Endothelial cell of umbilical vein (primary cell): ENCODE results near the gene HECA. TPM values are rescaled to one million over a fixed set of nuclear protein-coding genes. Genes with fewer than 3 reads are reported as not detected.
A peak's percentile ranks its signal among the peaks of the same experiment; 100 is the strongest.

Source experiments
- BruUV-seq: library from RNA; stranded (reverse); fragments of 400-500 nt; replicated peaks from 2 replicates; lab custom pipeline; 2021; lab: Mats Ljungman, UMichigan
- CTCF ChIA-PET: fragments of 300-600, 350-600 bp; sonication (Branson Sonifier 250); formaldehyde crosslinking; loops from one replicate; lab custom pipeline; 2021; ENCODE audit warnings: antibody characterized with exemption, inconsistent platforms; lab: Charles Lee
- POLR2A ChIA-PET: fragments of 300-600, 350-600 bp; sonication (Branson Sonifier 250); formaldehyde crosslinking; loops from one replicate; lab custom pipeline; 2021; ENCODE audit warnings: antibody characterized with exemption, inconsistent platforms; lab: Charles Lee
- DNase-seq: peaks from one replicate; pipeline ENCODE4 v3.0.0-alpha.2; 2011; ENCODE audit warnings: low read depth, low spot score
- FAIRE-seq: peaks from 2 replicates; lab custom pipeline; 2011; peaks lifted over from hg19 to GRCh38; lab: Jason Lieb, UNC
- H2AFZ ChIP-seq: 2 replicates; pipeline ENCODE4 v1.6.0; 2012; ENCODE audit warnings: low read depth, low read length, control low read depth, inconsistent platforms
- H3K27ac ChIP-seq: 2 replicates; pipeline ENCODE4 v1.5.1; 2011; ENCODE audit warnings: low read depth, mild to moderate bottlenecking, control low read depth, low read length, moderate library complexity; ENCODE audit not compliant: insufficient read depth
- H3K27me3 ChIP-seq, 2 experiments: 2 replicates each; pipeline versions ENCODE4 v1.6.0 to v1.6.1; 2011; ENCODE audit warnings: low read length in 2 of 2, mixed read lengths in 1 of 2; ENCODE audit not compliant: control insufficient read depth in 2 of 2, insufficient read depth in 2 of 2
- H3K36me3 ChIP-seq, 2 experiments: 2 replicates in 1 of 2; 3 replicates in 1 of 2; pipeline ENCODE4 v1.5.1; 2011; ENCODE audit warnings: low read length in 2 of 2, mild to moderate bottlenecking in 1 of 2, moderate library complexity in 1 of 2; ENCODE audit not compliant: control insufficient read depth in 2 of 2, insufficient read depth in 2 of 2; ENCODE audit errors: extremely low read depth in 1 of 2
- H3K4me1 ChIP-seq: 3 replicates; pipeline ENCODE4 v1.5.1; 2011; ENCODE audit warnings: mild to moderate bottlenecking, low read length; ENCODE audit not compliant: control insufficient read depth, insufficient read depth; ENCODE audit errors: extremely low read depth
- H3K4me2 ChIP-seq: 2 replicates; pipeline ENCODE4 v1.6.1; 2011; ENCODE audit warnings: low read length, control low read depth, mixed read lengths; ENCODE audit not compliant: insufficient read depth
- H3K4me3 ChIP-seq, 3 experiments: fragments of 200-600 bp in 1 of 3; sonication (generic), shearing (Covaris generic) in 1 of 3; replicated peaks in 1 of 3; 2 replicates each; pipeline ENCODE4 v1.5.1; 2011 to 2016; ENCODE audit warnings: control low read depth in 3 of 3, low read length in 3 of 3, mild to moderate bottlenecking in 2 of 3, inconsistent platforms in 1 of 3, low read depth in 1 of 3, moderate library complexity in 1 of 3; ENCODE audit not compliant: insufficient read depth in 1 of 3
- H3K79me2 ChIP-seq: 2 replicates; pipeline ENCODE4 v1.6.0; 2012; ENCODE audit warnings: low read length, inconsistent platforms; ENCODE audit not compliant: control insufficient read depth, insufficient read depth
- H3K9ac ChIP-seq: replicated peaks from 2 replicates; pipeline ENCODE3; 2011; ENCODE audit warnings: low read length, control low read depth; ENCODE audit not compliant: insufficient read depth; ENCODE audit errors: extremely low read depth
- H3K9me1 ChIP-seq: replicated peaks from 3 replicates; pipeline ENCODE4 v1.6.0; 2011; ENCODE audit warnings: mild to moderate bottlenecking, low read length; ENCODE audit not compliant: control insufficient read depth, insufficient read depth; ENCODE audit errors: extremely low read depth
- H3K9me3 ChIP-seq: replicated peaks from 2 replicates; pipeline ENCODE4 v1.5.1; 2012; ENCODE audit warnings: low read length, inconsistent platforms; ENCODE audit not compliant: control insufficient read depth, insufficient read depth
- H4K20me1 ChIP-seq: replicated peaks from 2 replicates; pipeline ENCODE3; 2011; ENCODE audit warnings: mild to moderate bottlenecking, low read length; ENCODE audit not compliant: control insufficient read depth, insufficient read depth; ENCODE audit errors: extremely low read depth
- CTCF ChIP-seq, 2 donors: IDR thresholded peaks; 1 replicate in 1 of 2; 2 replicates in 1 of 2; pipeline ENCODE4 v1.5.1; 2011; ENCODE audit warnings: low read length in 2 of 2, mild to moderate bottlenecking in 2 of 2, moderate library complexity in 2 of 2, control low read depth in 1 of 2, inconsistent platforms in 1 of 2, low read depth in 1 of 2; ENCODE audit not compliant: insufficient read depth in 1 of 2; ENCODE audit errors: extremely low read depth in 1 of 2
- EZH2 ChIP-seq: IDR thresholded peaks from 2 replicates; pipeline ENCODE4 v1.6.1; 2012; ENCODE audit warnings: borderline replicate concordance, low read depth, mild to moderate bottlenecking, moderate library complexity, low read length, inconsistent platforms; ENCODE audit not compliant: severe bottlenecking
- FOS ChIP-seq: IDR thresholded peaks from 2 replicates; pipeline ENCODE4 v1.6.1; 2011; ENCODE audit warnings: mild to moderate bottlenecking, low read length, moderate library complexity, borderline replicate concordance; ENCODE audit not compliant: insufficient read depth
- GATA2 ChIP-seq: IDR thresholded peaks from 2 replicates; pipeline ENCODE4 v1.7.0; 2011; ENCODE audit warnings: low read depth, mild to moderate bottlenecking, moderate library complexity, mixed read lengths, low read length; ENCODE audit not compliant: insufficient read length, insufficient read depth
- JUN ChIP-seq: IDR thresholded peaks from 2 replicates; pipeline ENCODE4 v1.6.1; 2011; ENCODE audit warnings: borderline replicate concordance, low read depth; ENCODE audit not compliant: insufficient read length, insufficient read depth
- MAX ChIP-seq: IDR thresholded peaks from 2 replicates; pipeline ENCODE4 v1.6.1; 2011; ENCODE audit not compliant: insufficient read depth, insufficient read length
- MYC ChIP-seq: IDR thresholded peaks from one replicate; pipeline ENCODE4 v1.6.1; 2011; ENCODE audit warnings: mild to moderate bottlenecking, low read depth, low read length
- POLR2A ChIP-seq: IDR thresholded peaks from 2 replicates; pipeline ENCODE4 v1.6.1; 2012; ENCODE audit warnings: low read depth, mild to moderate bottlenecking, control low read depth, low read length
- POLR2AphosphoS5 ChIP-seq: IDR thresholded peaks from 2 replicates; pipeline ENCODE4 v1.6.1; 2012; ENCODE audit warnings: low read depth, mild to moderate bottlenecking, control low read depth, low read length, moderate library complexity; ENCODE audit not compliant: insufficient read depth
- dilution Hi-C: fragments of 300-500 bp; cut with MboI; formaldehyde crosslinking; loops from one replicate; pipeline ENCODE4 v1.15.0; 2019; ENCODE audit warnings: low sequenced_read_pairs; ENCODE audit not compliant: extremely low pct_ligation_motif_present
- intact Hi-C: fragments of 100-400 bp; cut with micrococcal nuclease; formaldehyde crosslinking; loops from one replicate; pipeline ENCODE4 v1.10.0; 2022
- polyA plus RNA-seq, 4 experiments: library from polyadenylated mRNA; depleted of rRNA in 3 of 4; stranded (reverse) in 3 of 4; unstranded in 1 of 4; fragments of >200 nt; gene quantifications; 2 replicates each; pipeline versions ENCODE4 v1.2.1 to v1.2.3, GENCODE V29; 2011 to 2012; ENCODE audit warnings: missing spikeins in 1 of 4
- total RNA-seq: library from RNA; stranded (reverse); gene quantifications from 2 replicates; pipeline ENCODE4 v1.2.3, GENCODE V29; 2021

The HECA gene
- total and polyA plus RNA-seq, 2 donors (not counting 3 experiments of a cell fraction or from before 2014, with no cell fraction given): 5.8 to 16.7 TPM

GRCh38 chr6:139147628-139148027, 12.7 kb downstream of the HECA start:
- Histone ChIP-seq H3K4me1 (peaks cover 6% of the 10 kb centered on the region), H3K27ac (no peak overlapping the region), H3K4me3 (no peak overlapping the region), H3K9ac (no peak overlapping the region), H3K36me3 (no peaks in the 10 kb centered on the region), H2AFZ (no peak overlapping the region), H3K4me2 (no peak overlapping the region), H3K9me3 (no peaks in the 10 kb centered on the region), H3K9me1 (no peaks in the 10 kb centered on the region), H3K79me2 (peaks cover 31% of the 10 kb centered on the region), H3K27me3 (no peaks in the 10 kb centered on the region), H4K20me1 (no peaks in the 10 kb centered on the region)
- peak; percentile 15 for FAIRE-seq
- no peak for TF ChIP-seq MAX
- TF ChIP-seq CTCF (IDR thresholded peaks at IDR 0.05; ENCODE audit: extremely low read depth in 1 of 2, insufficient read depth in 1 of 2, low read depth in 1 of 2, low read length in 2 of 2): no peak
- intact Hi-C loops (no loop called here), dilution Hi-C loops (no loop called here)
- peak; percentile 14 for DNase-seq
- POLR2A ChIA-PET: no interaction called here
- CTCF ChIA-PET: no interaction called here
- no TSS peak for BruUV-seq

- no peak for TF ChIP-seq CTCF (IDR thresholded peaks at IDR 0.05; ENCODE audit: extremely low read depth in 1 of 2, insufficient read depth in 1 of 2, low read depth in 1 of 2, low read length in 2 of 2)
- no peak for TF ChIP-seq GATA2
- no peak for TF ChIP-seq EZH2
- TF ChIP-seq POLR2AphosphoS5: no peak
- no peak for TF ChIP-seq MAX
- TF ChIP-seq FOS: no peak
- no peak for TF ChIP-seq MYC
- no peak for TF ChIP-seq POLR2A
- TF ChIP-seq JUN: no peak
- CTCF ChIA-PET: no interaction called here
- Histone ChIP-seq H4K20me1 (no peaks in the 10 kb centered on the region), H3K4me3 (no peak overlapping the region), H3K79me2 (peaks cover 35% of the 10 kb centered on the region), H3K36me3 (no peaks in the 10 kb centered on the region), H3K9me3 (no peaks in the 10 kb centered on the region), H3K9ac (no peak overlapping the region), H3K9me1 (no peaks in the 10 kb centered on the region), H2AFZ (no peak overlapping the region), H3K4me2 (no peak overlapping the region), H3K27me3 (no peaks in the 10 kb centered on the region), H3K27ac (no peak overlapping the region), H3K4me1 (peaks cover 6% of the 10 kb centered on the region)
- intact Hi-C loops (no loop called here), dilution Hi-C loops (no loop called here)
- POLR2A ChIA-PET: no interaction called here
- DNase-seq (no peak), FAIRE-seq (no peak)
- BruUV-seq: no TSS peak
Observed at GRCh38 chr6:139148557-139149235, 13.8 kb downstream of the HECA start.
